GM23248 (cell line): ENCODE measurements around the gene HCN1.

Source experiments
- EZH2 ChIP-seq: fragments of 200-600 bp; sonication (generic); IDR thresholded peaks from 2 replicates; pipeline ENCODE4 v1.6.1; 2018; ENCODE audit warnings: antibody characterized with exemption, mild to moderate bottlenecking; ENCODE audit not compliant: insufficient read depth, poor library complexity, severe bottlenecking
- EZH2phosphoT487 ChIP-seq: fragments of 200-600 bp; sonication (generic); IDR thresholded peaks from 2 replicates; pipeline ENCODE4 v1.6.1; 2018; ENCODE audit warnings: antibody characterized with exemption, moderate library complexity, mild to moderate bottlenecking, low read depth; ENCODE audit not compliant: insufficient read depth

DNA sequence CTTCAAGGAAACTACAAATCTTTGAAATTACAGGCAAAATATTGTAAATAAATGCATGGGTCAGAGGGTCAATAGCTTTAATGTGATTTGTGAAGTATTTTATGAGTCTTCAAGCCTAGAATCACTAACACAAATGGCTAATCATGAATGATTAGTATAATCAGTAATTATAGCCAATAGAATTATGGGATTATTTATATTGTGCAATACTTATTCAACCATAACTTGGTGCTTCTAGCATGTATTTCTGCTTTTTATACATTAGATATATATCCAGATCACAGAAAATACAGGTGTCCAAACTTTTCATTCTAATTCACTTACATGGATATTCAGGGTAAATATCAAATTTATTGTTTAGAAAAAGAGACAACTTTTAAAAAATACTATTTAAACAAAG, 12.1 kb downstream of the HCN1 start:
- TF ChIP-seq EZH2phosphoT487 (no peak), EZH2 (no peak)
